Epithelial cell of proximal tubule (primary cell): Measurements from ENCODE around the gene KANK3. TPM values are rescaled to one million over a fixed set of nuclear protein-coding genes. Genes with fewer than 3 reads are reported as not detected.
A peak's percentile ranks its signal among the peaks of the same experiment; 100 is the strongest.
"Not testable (repeated sequence)": the region's sequence is repeated elsewhere in the genome, so short reads cannot be mapped to it uniquely, and the experiment has no call there.

Experiments
- DNase-seq: peaks from one replicate; pipeline ENCODE4 v3.0.0-alpha.2; 2011; ENCODE audit warnings: low read depth
- H3K4me3 ChIP-seq: 2 replicates; pipeline ENCODE4 v1.5.1; 2011; ENCODE audit warnings: low read depth, mild to moderate bottlenecking, low read length
- total RNA-seq: library from RNA; depleted of rRNA; stranded (reverse); fragments of >200 nt; gene quantifications from 2 replicates; pipeline ENCODE4 v1.2.3, GENCODE V29; 2015
- TF ChIP-seq, protein P1 (sequence below): conservative IDR thresholded peaks from 2 replicates; pipeline ENCODE4 v1.5.1; 2012; ENCODE audit warnings: low read depth, mild to moderate bottlenecking, low read length

Gene KANK3
- total RNA-seq, 1 donor from 2014 or later = 2.2 TPM

DNA sequence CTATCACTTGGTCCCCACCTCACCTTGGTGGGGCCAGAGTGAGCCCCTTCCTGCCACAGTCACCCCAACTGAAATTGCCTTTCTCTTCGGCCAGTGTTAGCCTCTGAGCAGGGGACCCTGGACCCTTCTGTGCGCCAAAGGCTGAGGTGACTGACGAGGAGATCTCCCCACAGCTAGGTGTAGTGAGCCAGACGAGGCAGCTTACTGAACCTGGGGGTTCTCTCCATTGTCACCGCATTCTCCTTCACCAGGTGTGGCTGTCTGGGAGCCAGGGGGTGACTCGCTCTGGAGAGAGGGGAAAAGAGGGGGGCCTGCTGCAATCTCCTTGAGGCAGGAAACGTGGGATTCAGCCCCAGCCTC is 20.4 kb downstream of the KANK3 start:
- DNase-seq = no peak
- H3K4me3 ChIP-seq = peak overlapping the region; percentile 94
- TF ChIP-seq, protein P1, sequence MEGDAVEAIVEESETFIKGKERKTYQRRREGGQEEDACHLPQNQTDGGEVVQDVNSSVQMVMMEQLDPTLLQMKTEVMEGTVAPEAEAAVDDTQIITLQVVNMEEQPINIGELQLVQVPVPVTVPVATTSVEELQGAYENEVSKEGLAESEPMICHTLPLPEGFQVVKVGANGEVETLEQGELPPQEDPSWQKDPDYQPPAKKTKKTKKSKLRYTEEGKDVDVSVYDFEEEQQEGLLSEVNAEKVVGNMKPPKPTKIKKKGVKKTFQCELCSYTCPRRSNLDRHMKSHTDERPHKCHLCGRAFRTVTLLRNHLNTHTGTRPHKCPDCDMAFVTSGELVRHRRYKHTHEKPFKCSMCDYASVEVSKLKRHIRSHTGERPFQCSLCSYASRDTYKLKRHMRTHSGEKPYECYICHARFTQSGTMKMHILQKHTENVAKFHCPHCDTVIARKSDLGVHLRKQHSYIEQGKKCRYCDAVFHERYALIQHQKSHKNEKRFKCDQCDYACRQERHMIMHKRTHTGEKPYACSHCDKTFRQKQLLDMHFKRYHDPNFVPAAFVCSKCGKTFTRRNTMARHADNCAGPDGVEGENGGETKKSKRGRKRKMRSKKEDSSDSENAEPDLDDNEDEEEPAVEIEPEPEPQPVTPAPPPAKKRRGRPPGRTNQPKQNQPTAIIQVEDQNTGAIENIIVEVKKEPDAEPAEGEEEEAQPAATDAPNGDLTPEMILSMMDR = no peak

GRCh38 chr19:8321986-8322637 is 20.9 kb downstream of the KANK3 start:
- TF ChIP-seq, protein P1 = no peak
- no peak for DNase-seq
- peak overlapping the region; percentile 94 for H3K4me3 ChIP-seq

DNA sequence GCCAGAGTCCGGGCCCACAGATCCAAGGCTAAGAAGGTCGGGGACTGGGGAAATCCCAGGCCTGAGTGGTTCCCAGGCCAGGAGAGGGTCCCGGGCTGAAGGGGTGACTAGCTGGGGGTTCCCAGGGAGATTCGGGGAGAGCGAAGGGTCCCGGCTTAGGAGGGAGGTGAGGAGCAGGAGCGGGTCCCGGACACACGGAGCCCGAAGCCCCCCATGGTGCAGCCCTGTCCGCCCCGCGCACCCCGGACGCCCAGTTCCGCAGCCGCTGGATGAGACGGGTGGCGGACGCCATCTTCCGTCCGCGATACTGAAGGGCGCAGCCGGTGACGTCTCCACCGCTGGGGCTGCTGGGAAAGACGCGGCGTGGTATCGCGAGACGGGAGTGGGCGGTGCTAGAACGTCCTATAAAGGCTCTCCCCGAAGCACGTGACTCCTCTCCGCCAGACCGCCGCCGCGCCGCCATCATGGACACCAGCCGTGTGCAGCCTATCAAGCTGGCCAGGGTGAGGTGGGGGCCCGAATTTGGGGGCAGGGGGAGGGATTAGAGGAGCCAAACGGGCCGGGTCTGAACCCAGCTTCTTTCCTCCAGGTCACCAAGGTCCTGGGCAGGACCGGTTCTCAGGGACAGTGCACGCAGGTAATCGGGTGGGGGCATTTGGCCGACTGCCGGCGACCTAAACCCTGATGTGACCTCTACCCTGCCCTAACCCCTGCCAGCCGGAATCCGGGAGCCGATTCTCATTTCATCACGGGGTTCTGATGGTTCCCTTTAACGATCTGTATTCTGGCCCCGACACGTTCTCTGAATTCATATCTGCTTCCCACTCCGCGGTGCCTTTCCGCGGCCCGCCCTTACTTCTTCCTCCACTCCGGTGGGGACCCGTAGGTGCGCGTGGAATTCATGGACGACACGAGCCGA is 21.7 kb downstream of the KANK3 start, which contains the start of the genes NDUFA7 and RPS28:
TSS of gene NDUFA7 (minus strand) at position 309 of the 919 bp plus-strand sequence. CDS start at position 292, 17 bp downstream.
TSS of gene RPS28 (plus strand) at position 430 of the 919 bp plus-strand sequence. CDS start at position 465, 35 bp downstream.
- DNase-seq = peak; percentile 43
- TF ChIP-seq, protein P1 = no peak
- peak within 1 kb of the TSS; percentile 94 for H3K4me3 ChIP-seq

- DNase-seq = no peak
- H3K4me3 ChIP-seq = peak overlapping the region; percentile 94
- TF ChIP-seq, protein P1 = no peak
These were observed 22.4 kb downstream of the KANK3 start for GRCh38 chr19:8320564-8321066.

DNA sequence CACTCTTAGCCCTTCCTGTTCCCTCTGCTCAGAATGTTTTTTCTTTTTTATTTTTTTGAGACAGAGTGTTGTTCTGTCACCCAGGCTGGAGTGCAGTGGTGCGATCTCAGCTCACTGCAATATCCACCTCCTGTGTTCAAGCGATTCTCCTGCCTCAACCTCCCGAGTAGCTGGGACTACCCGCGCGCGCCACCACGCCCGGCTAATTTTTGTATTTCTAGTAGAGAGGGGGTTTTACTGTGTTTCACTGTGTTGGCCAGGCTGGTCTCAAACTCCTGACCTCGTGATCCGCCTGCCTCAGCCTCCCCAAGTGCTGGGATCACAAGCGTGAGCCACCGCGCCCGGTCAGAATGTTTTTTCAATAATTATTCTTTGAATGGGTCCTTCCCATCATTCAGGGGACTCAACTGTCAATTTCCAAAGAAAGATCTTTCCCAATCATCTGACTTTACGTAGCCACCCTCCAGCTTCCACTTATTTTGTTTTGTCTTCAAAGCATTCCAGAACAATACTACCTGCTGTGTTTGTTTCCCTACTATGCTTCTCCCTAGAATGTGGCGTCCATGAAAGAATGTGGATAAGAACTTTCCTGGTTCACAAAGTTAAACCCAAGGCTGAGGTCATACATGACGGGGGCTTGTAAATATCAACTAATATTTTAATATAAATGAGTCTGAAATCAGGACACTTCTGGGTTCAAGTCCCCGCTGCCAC is 23.1 kb downstream of the KANK3 start:
- TF ChIP-seq, protein P1 = no peak
- no peak for DNase-seq
- H3K4me3 ChIP-seq = peak overlapping the region; percentile 94

DNA sequence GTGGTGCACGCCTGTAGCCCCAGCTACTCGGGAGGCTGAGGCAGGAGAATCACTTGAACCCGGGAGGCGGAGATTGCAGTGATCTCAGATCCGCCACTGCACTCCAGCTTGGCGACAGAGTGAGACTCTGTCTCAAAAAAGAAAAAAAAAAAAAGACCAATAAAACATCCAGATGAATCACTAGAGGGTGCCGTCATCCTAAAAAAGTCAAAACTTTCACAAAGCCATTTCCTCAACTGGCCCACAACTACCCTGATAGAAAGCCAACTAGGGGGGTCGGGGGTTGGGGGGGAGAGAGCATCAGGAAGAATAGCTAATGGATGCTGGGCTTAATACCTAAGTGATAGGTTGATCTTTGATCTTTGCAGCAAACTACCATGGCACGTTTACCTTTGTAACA is 24.2 kb downstream of the KANK3 start:
- H3K4me3 ChIP-seq = not testable (repeated sequence)

More for the DNA sequence above, 24.2 kb downstream of the KANK3 start:
- DNase-seq = not testable (repeated sequence)
